SK-N-DZ (cell line): Measurements from ENCODE around the gene MIPEP.
"Not testable (repeated sequence)": the region's sequence is repeated elsewhere in the genome, so short reads cannot be mapped to it uniquely, and the experiment has no call there.

Experiments
- DNase-seq: peaks from one replicate; pipeline ENCODE4 v3.0.0-alpha.2; 2015; ENCODE audit warnings: low spot score

Gene MIPEP

GRCh38 chr13:23749288-23749873 lies 139.8 kb downstream of the MIPEP start:
- DNase-seq = no peak

GRCh38 chr13:23748109-23748990 lies 140.8 kb downstream of the MIPEP start:
- no peak for DNase-seq

DNA sequence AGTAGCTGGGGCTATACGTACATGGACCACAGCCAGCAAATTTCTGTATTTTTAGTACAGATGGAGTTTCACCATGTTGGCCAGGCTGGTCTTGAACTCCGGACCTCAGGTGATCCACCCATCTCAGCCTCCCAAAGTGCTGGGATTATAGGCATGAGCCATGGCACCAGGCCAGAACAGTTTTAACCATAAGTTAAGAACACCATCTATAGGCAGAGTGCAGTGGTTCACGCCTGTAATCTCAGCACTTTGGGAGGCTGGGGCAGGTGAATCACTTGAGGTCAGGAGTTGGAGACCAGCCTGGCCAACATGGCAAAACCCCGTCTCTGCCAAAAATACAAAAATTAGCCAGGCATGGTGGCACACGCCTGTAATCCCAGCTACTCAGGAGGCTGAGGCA lies 143.1 kb downstream of the MIPEP start:
- DNase-seq = not testable (repeated sequence)

DNA sequence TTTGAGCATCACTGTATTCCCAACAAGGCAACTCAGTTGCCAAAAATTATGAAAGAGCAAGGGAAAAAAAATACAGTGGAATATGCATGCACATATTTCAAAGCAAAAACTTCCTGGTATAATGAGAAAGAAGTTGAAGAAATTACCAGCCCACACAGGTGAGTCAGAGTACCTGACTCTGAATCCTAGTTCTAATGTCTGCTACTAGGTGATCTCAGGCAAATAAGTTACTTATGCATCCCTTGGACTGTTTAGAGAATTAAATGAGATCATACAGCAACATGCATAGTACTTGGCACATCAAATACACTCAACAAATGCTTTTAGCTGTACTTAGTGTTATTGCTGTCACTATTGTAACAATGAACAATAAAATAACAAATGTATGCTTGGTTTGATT lies 144.9 kb downstream of the MIPEP start:
- DNase-seq = no peak

- no peak for DNase-seq
These were observed 145.7 kb downstream of the MIPEP start for GRCh38 chr13:23743278-23744076.

- peak; percentile 22 for DNase-seq
These were observed 147.2 kb downstream of the MIPEP start for GRCh38 chr13:23741879-23742510.

- DNase-seq = no peak
These were observed 149.2 kb downstream of the MIPEP start for GRCh38 chr13:23740002-23740401.

DNA sequence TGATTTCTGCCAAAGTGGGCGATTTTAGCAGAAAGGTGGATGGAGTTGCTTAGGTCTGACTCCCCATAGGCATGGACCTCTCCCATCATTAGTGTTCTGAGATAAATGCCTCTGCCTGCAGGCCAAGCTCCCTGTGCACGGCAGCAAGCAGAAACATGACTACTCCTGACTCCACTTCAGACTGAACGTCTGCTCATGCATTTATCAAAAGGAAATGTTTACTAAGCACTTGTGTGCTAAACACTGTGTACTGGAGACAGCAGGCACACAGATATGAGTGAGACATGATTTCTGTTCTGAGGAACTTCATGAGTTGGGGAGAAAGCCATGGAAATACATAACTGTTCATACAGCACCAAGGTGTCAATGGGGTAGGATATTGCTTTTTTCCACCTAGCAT lies 149.6 kb downstream of the MIPEP start:
- DNase-seq = no peak

DNA sequence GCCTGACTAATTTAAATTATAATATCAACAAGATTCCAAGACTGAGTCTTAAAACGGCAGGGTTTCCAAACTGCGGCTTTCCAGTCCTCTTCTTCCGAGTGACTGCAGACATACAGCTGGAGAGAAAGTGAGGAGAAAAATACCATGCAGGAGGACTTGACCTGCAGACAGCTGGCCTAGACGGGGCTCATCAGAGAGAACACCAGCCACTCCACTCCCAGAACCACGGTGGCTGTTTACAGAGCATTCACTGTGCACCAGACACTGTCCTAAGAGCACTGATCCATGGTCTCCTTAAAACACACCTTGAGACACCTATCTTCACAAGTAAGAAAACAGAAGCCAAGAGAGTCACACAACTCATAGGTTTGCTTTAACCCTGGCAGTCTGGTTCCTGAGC lies 152.7 kb downstream of the MIPEP start:
- DNase-seq = no peak

- no peak for DNase-seq
These were observed 153.9 kb downstream of the MIPEP start for GRCh38 chr13:23735329-23735728.

DNA sequence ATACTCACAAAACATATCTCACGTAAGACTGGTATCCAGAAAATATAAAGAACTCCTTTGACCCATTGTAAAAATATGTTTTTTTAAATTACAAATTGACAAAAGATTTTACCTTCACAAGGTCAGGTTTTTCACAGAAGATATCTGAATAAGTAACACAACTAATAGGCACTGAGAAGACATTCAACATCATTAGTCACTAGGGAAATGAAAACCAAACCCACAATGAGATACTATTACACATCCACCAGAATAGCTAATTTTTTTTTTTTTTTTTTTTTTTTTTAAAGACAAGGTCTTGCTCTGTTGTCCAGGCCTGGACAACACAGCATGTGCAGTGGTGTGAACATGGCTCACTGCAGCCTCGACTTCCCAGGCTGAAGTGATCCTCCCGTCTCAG lies 157.5 kb downstream of the MIPEP start:
- no peak for DNase-seq

DNA sequence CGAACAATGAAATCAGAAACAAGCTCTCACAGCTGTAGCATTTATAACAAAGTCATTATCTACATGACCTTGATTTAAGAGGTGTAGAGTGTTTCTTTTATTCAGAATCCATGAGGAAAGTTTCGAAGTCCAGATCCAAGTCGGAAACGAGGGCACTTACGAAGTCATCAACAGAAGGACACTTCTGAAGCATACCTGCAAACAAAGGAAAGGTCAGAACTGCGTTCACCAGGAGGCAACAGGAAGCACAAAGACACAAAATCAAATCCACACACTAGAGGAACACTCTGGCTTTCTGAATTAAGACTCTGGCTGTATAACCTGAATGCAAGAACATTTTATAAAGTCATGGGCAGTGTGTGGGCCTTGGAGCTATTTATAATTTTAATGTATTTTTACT lies 158.9 kb downstream of the MIPEP start:
- DNase-seq = no peak

GRCh38 chr13:23729531-23729930 lies 159.7 kb downstream of the MIPEP start:
- no peak for DNase-seq

DNA sequence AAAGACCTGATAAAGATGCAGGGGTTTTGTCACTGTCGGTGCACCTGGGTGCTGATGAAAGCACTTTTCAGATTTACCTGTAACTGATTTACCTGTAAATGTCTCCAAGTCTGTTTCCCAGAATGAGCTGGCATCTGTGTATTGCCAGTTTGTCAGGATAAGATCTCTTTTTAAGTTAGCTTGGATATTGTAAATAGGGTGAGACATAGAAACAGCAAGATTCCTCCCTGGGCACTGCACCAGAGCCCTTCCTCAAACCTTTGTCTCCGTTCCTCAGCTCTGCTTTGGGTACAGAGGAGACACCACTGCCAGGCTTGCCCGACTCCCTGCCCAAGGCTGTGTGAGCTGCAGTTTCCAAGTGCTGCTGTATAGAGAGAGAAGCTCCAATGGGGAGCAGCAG lies 160.4 kb downstream of the MIPEP start:
- DNase-seq = no peak

GRCh38 chr13:23725922-23726321 lies 163.3 kb downstream of the MIPEP start:
- no peak for DNase-seq

DNA sequence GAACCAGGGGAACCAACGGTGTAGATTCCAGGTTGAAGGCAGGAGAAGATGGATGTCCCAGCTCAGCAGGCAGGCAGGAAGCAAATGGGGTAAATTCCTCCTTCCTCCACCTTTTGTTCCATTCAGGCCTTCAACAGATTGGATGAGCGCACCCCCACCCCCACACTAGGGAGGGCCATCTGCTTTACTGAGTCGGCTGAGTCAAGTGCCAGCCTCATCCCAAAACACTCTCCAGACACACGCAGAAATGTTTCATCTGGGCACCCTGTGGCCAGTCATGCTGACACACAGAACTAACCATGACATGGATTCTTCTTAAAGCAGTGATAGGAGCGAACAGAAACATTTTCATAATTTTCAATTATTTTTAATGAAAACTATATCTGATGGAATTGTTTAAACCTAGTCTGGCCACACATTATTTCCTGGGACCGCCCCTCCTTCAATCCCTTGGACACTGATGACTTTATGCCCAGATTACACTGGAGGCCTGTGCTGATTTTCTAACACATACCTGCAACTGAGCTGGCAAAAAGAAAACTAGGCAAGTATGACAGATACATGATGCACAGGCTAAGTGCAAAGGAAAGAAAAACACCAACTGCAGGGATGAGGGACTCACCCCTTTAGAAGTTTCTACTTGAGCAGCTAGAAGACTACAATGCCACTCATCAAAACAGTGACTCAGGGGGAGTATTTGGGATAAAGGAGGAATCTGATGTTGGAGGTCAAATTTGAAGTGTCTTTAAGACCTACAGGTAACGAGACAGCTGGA lies 164.8 kb downstream of the MIPEP start:
- peak; percentile 34 for DNase-seq

DNA sequence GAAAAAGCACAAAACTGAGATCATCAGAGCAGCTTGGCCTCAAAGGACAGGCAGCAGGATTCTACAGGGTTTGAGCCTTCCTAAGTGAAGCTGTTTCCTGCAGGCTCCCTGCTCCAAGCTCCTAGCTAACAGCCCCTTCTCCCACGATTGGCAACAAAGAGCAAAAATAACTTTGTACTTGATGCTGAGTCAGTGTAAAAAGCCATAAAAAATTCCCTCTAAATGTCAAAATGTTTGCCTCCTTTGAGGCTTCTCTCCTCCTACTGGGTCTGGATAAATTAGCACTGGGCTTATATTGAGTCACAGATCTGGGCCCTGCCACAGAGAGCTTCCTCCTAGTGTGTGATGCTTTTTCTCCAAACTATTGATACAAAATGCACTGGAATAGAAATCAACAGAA lies 165.7 kb downstream of the MIPEP start:
- DNase-seq = no peak

GRCh38 chr13:23722726-23723453 lies 166.3 kb downstream of the MIPEP start:
- no peak for DNase-seq

DNA sequence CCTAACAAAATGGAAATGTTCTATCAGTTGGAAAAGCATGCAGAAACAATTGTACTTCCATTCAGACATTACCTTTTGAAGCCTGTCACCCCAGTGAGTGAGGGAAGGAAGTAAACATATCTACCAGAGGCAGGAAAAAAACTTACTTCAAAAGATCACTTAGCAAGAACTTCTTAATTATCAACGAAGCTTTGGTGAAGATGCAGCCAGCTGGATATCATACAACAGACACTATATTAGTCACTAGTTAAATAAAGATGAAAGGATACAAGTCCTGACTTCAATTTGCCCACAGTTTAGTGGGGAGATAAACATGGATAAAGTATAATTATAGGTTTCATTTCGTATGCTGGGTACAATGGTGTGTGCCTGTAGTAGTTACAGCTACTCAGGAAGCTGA lies 170.2 kb downstream of the MIPEP start:
- no peak for DNase-seq

DNA sequence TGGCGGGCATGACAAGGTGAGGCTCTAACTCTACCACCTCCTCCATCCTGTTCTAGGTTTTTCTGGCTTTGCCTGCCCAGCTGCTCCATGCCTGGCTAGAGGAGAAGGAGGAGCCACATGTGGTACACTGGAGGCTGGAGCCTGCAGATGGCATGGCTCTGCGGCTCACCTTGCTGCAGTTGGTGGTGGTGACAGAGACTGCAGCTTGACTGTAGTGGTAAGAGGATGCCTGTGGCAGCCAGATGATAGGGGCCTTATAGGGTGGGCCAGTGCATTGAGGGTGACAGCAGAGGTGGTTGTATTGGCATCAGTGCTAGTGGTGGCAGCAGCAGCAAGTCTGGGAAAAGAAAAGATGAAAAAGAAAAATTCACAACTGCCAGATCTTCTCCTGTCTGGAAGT lies 172.8 kb downstream of the MIPEP start:
- no peak for DNase-seq
